ENCODE measurements around the gene ARAP1.
"Not testable (repeated sequence)": the region's sequence is repeated elsewhere in the genome, so short reads cannot be mapped to it uniquely, and the experiment has no call there.

The ARAP1 gene

GRCh38 chr11:72752088-72752914 lies at the start of gene ARAP1:
Gene ARAP1, minus strand, starts transcription at chr11:72752408. Its CDS starts 25,280 bp downstream, at chr11:72727128.
- DNase-seq: peak in 12 of 14 donors; percentile 43 to 83 (median 56)

- no peak for DNase-seq
Observed at GRCh38 chr11:72799441-72799840, 47.2 kb upstream of the ARAP1 start.

- DNase-seq: no peak
Observed at GRCh38 chr11:72798361-72798760, 46.2 kb upstream of the ARAP1 start.

- DNase-seq: peak; percentile 86 to 100 (median 99)
Observed at GRCh38 chr11:72793425-72794367, 41.5 kb upstream of the ARAP1 start, which contains the start of gene STARD10. Gene STARD10, minus strand, starts transcription at chr11:72794047. Its CDS starts 12,866 bp downstream, at chr11:72781181.

GRCh38 chr11:72793076-72793424 lies 40.8 kb upstream of the ARAP1 start:
- DNase-seq: peak in 1 of 14 donors; percentile 24

GRCh38 chr11:72792437-72793021 lies 40.3 kb upstream of the ARAP1 start:
- DNase-seq: peak in 1 of 14 donors; percentile 26

GRCh38 chr11:72791228-72791627 lies 39.0 kb upstream of the ARAP1 start:
- not testable (repeated sequence) for DNase-seq

- no peak for DNase-seq
Observed at GRCh38 chr11:72789493-72790131, 37.4 kb upstream of the ARAP1 start.

- no peak for DNase-seq
Observed at GRCh38 chr11:72788241-72788640, 36.0 kb upstream of the ARAP1 start.

- DNase-seq: no peak
Observed at GRCh38 chr11:72787216-72788104, 35.3 kb upstream of the ARAP1 start.

GRCh38 chr11:72786305-72787215 lies 34.4 kb upstream of the ARAP1 start:
- no peak for DNase-seq

GRCh38 chr11:72784662-72785061 lies 32.5 kb upstream of the ARAP1 start:
- no peak for DNase-seq

- no peak for DNase-seq
Observed at GRCh38 chr11:72783144-72783905, 31.1 kb upstream of the ARAP1 start.

GRCh38 chr11:72782081-72782920 lies 30.1 kb upstream of the ARAP1 start:
- peak in 1 of 14 donors; percentile 87 for DNase-seq

- DNase-seq: peak in 2 of 14 donors; percentile 33 to 81
Observed at GRCh38 chr11:72781313-72782080, 29.3 kb upstream of the ARAP1 start.

- DNase-seq: no peak
Observed at GRCh38 chr11:72781063-72781312, 28.8 kb upstream of the ARAP1 start.

- no peak for DNase-seq
Observed at GRCh38 chr11:72780296-72781062, 28.3 kb upstream of the ARAP1 start.

Data from C1 segment of cervical spinal cord (tissue), 14 donors.